HPDE6-E6E7 (cell line): ENCODE data around the gene BCKDHA.
"Not testable (repeated sequence)": the region's sequence is repeated elsewhere in the genome, so short reads cannot be mapped to it uniquely, and the experiment has no call there.

Source experiments
- DNase-seq: peaks from one replicate; pipeline ENCODE4 v3.0.0; 2011; ENCODE audit warnings: missing footprints; ENCODE audit errors: extremely low spot score

BCKDHA gene

DNA sequence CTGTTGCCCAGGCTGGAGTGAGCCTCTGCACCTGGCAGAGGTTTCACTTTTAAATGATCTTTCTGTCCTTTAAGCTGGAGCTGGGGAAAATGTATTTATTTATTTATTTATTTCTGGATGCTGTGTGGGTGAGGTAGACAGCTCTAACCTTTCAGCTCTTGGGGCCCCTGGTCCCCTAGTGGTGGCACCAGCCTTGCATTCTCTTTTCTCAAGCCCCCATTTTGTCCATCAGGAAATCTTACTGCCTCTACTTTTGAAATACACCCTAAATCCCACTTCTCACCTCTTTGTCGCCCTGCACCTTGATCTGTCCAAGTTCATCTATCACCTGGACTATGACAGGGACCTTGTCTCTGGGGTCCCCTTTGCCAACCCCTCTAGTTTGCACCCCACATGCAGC is 31.5 kb upstream of the BCKDHA start:
- no peak for DNase-seq

DNA sequence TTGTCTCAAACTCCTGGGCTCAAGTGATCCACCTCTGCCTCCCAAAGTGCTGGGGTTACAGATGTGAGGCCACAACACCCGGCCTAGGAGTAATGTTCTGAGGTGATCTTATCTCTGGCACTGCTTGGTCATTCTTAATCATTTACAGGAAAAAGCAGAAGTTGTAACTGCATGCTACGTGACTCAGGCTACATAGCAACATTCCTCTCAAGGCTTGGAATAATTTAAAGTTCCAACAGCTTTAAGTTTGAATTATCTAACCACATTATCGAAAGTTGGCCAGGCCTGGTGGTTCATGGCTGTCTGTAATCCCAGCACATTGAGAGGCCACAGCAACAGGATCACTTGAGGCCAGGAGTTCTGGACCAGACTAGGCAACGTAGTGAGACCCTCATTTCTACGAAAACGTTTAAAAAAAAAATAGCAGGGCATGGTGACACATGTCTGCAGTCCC is 29.7 kb upstream of the BCKDHA start:
- DNase-seq: no peak

DNA sequence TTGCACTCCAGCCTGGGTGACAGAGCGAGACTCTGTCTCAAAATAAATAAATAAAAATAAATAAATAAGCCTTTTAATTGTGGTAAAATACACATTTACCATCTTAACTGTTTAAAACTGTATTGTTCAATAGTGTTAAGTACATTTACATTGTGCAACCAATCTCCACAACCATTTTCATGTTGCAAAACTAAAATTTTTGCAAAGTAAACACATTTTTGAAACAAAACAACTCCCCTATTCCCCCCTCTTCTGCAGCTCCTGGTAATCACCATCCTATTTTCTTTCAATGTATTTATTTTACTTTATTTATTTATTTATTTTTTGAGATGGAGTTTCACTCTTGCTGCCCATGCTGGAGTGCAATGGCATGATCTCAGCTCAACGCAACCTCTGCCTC is 27.8 kb upstream of the BCKDHA start:
- DNase-seq: no peak

DNA sequence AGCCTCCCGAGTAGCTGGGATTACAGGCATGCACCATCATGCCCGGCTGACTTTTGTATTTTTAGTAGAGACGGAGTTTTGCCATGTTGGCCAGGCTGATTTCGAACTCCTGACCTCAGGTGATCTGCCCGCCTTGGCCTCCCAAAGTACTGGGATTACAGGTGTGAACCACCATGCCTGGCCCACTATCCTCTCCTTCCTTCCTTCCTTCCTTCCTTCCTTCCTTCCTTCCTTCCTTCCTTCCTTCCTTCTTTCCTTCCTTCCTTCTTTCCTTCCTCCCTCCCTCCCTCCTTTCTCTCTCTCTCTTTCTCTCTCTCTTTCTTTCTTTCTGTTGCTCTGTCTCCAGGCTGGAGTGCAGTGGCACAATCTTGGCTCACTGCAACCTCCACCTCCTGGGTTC is 26.5 kb upstream of the BCKDHA start:
- not testable (repeated sequence) for DNase-seq

DNA sequence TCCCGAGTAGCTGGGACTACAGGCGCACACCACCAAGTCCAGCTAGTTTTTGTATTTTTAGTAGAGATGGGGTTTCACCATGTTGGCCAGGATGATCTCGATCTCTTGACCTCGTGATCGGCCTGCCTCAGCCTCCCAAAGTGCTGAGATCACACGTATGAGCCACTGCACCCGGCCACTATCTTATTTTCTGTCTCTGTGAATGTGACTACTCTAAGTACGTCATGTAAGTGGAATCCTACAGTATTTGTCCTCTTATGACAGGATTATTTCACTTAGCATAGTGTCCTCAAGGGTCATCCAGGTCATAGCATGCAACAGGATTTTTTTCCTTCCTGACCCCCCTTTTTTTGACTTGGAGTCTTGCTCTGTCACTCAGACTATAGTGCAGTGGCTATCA is 26.1 kb upstream of the BCKDHA start:
- DNase-seq: no peak

DNA sequence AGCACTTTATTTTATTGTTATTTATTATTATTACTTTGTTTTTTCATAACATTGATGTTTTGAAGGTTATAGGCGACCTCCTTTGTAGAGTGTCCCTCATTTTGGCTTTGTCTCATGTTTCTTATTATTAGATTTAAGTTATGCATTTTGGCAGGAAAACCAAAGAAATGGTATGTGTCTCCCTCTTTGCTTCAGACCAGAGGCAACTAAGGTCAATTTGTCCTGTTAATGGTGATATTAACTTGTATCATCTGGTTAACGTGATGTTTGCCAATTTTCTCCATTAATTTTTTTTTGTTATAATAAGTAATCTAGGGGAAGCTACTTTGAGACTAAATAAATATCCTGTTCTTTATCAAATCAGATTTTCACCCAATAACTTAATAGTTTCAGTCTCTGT is 25.1 kb upstream of the BCKDHA start:
- no peak for DNase-seq

DNA sequence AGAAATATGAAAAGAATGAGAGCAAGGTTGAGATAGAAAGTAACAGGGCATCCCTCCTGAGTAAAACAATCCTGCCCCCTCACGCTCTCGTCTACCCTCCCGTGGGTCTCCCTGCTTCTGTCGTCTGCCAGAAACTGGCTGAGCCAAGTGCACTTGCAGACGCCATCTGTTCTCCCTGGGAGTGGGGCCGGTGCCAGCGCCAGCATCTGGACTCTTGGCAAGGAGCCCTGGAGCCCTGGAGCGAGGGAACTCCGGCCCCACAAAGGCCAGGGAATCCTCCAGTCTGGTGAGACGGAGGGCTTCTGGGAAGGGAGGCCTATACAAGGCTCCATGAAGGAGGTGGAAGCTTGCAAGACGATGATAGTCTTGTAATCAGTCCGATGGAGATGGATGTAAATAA is 23.6 kb upstream of the BCKDHA start:
- no peak for DNase-seq

DNA sequence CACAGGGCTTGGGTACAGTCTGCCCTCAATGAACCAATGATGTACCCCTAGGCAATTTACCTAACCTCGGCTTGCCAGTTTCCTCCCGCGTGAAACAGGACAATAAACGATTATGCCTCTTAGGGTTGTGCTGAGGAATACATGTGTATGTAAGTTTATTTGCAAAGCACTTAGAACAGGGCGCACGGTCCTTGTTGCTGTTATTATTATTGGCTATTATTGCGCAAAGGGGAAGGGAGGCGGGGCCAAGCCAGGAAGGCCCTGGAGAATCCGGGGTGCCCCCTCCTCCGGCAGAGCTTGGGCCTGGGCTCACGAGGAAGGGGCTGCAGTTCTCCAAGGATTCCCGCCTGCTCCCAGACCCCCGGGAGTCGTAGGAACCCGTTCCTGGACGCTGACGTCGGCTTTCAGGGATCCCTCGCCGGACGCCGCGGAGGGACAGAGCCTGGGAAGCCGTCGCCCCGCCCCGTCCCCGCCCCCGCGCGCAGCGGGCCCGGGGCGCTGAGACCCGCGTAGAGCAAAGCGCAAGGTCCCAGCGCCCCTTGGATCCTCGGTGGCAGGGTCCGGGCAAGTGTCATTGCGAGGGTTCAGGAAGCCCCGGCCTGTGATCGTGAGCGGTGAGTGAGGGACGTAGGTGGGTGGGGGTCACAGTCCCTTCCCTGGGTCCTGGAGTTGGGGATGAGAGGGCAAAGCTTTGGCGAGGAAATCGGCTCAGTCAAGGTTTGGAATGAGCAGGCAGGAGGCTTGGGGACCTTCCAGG is 21.2 kb upstream of the BCKDHA start, which contains the start of gene TMEM91:
Gene TMEM91, plus strand, starts transcription at position 293 of the 757 bp plus-strand sequence. CDS start 1,777 bp downstream, outside the sequence.
- DNase-seq: no peak

DNA sequence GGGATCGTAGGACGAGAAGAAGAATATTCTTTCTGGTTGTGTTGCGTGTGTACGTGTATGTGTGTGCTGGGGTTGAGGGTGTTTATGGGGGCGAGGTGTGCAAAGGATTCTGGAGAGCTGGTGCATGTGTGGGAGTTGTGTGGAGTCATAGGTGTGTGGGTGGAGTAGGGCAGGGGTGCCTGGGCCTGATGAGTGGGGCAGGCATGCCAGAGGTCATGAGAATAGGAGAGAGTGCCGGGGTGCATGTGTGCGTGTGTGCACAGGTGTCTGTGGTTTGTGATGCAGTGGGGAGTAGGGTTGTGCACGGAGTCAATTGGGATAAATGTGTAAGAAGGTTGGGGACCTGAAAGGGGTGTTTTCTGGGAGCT is 20.6 kb upstream of the BCKDHA start:
- no peak for DNase-seq

DNA sequence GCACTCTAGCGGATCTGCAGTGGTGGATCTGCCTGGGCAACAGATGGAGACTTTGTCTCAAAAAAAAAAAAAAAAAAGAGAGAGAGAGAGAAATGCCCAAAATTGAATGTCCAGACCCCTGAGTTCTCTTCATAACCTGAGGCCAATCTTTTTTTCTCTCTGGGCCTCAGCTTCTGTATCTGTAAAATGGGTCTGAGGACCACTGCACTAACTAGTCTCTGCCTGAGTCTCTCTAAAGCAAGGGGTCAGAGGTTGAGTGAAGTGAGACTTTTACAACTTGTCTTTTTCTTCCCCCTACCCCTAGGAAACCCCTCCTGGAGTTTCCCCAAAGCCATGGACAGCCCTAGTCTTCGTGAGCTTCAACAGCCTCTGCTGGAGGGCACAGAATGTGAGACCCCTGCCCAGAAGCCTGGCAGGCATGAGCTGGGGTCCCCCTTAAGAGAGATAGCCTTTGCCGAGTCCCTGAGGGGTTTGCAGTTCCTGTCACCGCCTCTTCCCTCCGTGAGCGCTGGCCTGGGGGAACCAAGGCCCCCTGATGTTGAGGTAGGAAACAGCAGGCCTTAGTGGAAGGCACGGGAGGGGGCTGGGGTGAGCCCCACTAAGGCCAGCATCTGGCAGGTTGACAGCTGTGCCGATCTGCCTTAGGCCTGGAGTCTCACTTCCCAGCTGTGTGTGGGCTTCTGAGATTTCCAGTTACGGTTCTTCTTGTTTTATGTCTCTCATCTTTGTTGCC is 19.5 kb upstream of the BCKDHA start:
- no peak for DNase-seq

DNA sequence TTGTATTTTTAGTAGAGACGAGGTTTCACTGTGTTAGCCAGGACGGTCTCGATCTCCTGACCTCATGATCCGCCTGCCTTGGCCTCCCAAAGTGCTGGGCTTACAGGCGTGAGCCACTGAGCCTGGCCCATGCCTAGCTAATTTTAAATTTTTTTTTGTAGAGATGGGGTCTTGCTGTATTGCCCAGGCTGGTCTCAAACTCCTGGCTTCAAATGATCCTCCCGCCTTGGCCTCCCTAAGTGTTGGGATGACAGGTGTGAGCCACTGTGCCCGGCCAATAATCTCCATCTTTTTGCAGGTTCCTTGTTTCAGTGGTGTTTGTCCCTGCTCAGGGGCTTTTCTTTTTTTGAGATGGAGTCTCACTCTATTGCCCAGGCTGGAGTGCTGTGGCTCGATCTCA is 16.1 kb upstream of the BCKDHA start:
- not testable (repeated sequence) for DNase-seq

DNA sequence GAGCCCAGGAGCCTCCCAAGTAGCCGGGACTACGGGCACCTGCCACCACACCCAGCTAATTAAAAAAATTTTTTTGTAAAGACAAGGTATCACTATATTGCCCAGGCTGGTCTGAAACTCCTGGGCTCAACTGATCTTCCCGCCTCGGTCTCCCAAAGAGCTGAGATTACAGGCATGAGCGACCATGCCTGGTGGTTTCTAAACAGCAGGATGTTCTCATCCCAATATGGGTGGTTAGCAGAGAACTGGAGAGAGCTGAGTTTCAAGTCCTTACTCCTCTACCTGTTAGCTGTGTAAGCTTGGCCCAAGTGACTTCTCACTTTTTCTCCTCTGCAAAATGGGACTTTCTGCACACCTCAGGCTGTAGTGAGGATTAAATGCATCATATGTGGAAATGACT is 13.3 kb upstream of the BCKDHA start:
- no peak for DNase-seq

DNA sequence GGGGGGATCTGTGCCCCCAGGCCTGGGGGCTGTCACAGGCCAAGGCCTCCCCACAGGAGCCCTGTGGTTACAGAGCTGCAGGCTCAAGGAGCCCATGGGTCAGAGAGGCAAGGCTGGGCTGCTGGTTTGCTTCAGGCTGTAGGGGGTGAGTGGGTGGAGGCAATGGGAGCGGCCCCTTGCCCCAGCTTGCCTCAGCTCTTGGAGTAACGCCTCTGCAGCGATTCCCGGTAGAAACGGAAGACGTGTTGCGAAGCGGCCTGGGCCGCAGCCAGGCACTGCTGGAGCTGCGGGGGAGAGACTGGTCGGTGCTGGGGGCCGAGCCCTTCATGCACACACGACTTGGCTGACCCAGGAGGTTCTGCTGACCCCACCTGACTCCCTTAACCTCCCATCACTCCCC is 11.2 kb upstream of the BCKDHA start:
- DNase-seq: peak; percentile 40

DNA sequence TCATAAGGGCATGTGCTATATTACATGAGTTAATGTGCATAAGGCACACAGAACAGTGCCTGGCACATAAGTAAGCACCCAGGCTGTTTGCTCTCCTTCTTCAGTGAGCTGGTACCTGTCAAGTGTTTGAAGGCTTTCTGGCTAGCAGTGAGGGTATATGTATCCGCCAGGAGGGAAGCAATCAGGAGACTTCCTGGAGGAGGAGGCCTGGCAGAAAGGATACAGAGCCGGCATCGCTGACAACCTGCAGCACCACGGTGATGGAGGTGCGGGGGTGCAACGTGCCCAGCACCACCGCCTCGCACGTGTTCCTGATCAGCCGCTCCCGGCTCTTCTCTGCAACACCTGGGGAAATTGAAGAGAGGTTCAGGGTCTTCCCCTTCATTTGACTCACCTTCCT is 6.0 kb upstream of the BCKDHA start:
- DNase-seq: no peak

DNA sequence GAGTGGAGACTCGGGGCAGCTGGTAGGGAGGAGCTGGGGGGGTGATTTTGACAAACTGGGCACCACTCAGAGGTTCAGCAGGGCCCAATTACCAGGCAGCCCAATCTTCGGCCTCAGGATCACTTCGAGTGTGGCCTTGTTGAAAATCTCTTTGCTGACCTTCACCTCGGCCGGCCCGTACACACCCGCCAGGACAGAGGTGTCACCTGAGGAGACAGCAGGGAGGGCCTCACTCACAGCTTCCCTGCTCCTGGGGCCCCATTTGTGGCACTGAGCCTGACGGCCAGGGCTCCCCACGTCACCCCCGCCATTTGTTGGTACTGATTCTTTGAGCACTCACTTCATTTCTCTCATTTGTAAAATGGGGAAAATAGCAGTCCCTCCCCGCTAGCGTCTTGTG is 4.8 kb upstream of the BCKDHA start:
- DNase-seq: no peak

DNA sequence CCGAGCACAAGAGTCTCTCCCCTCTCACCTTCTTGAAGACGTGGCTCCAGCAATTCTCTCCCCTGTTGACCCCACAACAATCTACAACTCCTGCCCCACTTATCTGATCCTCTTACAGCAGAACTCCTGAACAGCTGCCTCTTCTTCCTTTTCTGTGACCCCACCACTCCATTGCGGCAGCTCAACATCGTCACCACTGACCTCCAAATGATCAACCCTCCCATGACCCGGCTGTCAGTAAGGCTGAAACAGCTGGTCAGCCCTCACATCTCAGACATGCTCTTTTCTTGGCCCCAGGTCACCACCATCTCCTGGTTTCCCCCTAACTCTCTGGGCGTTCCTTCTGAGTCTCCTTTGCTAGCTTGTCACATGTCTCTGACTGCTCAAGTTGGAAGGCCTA is 2.3 kb upstream of the BCKDHA start:
- DNase-seq: no peak

DNA sequence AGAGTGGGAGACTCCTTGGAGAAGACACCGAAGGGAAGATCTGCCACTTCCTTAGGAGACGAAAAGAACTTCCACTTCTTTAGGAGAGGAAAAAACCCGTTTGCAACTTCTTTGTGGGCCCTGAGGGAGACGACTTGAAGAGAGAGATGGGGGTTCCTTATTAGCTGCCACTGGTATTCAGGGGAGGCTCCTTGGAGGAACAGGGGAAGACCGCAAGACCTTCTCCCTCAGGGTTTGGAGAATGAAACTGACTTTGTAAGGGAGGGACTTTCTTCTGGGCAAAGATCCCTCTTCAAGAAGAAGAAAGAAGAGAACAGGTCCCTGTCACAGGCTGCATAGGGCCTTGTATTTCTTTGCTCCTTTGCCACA is 416 bp downstream of the BCKDHA start:
- no peak for DNase-seq

DNA sequence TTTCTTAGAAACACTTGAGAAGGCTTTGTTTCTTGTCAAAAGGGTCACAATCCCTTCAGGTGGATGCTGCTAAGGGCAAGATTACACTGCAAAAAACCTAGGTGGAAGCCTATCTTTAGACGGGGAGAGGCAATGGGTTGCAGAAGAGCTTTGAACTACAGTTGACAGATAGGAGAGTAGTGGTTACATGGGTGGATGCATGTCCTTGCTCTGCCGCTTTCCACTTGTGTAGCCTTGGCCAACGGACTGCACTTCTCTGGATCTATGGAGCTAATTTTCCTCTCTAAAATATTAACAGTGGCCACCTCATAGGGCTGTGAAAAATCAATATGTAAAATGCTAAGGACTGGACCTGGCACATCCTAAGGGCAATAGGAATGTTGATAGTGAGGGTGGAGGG is 980 bp downstream of the BCKDHA start:
- no peak for DNase-seq

DNA sequence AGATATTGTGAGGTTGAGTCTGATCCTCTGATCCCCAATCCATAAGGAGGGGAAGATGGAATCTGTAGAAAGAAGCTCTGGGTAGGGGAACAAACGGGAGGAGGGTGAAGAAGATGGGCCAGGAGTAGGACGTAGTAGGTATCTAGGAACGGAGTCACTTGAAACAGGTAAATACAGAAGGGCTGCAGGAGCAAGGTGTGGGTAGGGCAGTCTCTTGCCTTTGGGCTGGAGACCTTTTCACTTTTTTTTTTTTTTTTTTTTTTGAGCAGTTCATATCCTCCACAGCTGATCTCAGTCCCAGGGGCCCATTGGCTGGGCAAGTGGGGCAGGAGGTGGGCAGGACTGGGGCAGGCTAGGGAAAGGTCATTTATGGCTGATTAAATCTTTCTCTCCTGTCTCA is 1.5 kb downstream of the BCKDHA start:
- no peak for DNase-seq

DNA sequence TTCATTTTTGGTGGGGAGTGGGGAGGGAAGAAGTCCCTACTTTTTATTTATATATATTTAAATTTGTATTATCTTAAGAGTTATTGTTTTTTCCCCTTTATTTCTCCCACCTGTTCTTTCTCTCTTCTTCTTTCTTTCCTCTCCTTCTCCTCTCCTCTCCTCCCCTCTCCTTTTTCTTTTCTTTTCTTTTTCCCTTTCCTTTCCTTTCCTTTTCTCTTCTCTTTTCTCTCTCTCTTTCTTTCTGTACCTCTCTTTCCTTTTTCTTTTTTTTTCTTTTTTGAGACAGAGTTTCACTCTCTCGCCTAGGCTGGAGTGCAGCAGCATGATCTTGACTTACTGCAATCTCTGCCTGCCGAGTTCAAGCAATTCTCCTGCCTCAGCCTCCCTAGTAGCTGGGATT is 1.9 kb downstream of the BCKDHA start:
- DNase-seq: no peak

DNA sequence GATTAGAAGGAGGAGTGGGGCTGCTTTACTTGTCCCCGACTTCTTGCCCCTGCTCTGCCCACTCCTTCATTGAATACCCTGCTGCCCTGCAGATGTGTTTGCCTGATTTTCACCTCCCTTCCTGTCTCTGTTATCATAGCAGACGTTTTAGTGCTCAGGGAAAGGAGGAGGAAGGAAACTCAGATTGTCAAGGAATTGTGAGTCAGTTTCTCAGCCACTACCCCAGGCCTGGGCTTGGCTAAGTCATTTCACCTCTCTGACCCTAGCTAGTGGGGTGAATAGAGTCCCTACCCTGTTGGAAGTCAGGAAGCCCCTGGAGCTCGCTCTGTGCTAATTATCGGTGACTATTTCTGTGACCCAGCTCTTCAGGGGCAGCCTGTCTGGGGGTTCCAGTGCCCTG is 3.9 kb downstream of the BCKDHA start:
- DNase-seq: no peak

DNA sequence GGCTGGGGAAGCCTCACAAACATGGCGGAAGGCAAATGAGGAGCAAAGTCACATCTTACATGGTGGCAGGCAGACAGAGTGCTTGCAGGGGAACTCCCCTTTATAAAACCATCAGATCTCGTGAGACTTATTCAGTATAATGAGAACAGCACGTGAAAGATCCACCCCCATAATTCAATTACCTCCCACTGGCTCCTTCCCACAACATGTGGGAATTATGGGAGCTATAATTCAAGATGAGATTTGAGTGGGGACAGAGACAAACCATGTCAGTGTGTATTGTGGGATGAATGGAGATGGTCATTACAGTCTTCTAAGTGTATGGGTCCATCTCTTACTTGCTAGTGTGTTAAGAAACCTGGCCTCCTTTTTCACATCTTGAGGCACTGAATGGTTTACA is 4.4 kb downstream of the BCKDHA start:
- DNase-seq: no peak

DNA sequence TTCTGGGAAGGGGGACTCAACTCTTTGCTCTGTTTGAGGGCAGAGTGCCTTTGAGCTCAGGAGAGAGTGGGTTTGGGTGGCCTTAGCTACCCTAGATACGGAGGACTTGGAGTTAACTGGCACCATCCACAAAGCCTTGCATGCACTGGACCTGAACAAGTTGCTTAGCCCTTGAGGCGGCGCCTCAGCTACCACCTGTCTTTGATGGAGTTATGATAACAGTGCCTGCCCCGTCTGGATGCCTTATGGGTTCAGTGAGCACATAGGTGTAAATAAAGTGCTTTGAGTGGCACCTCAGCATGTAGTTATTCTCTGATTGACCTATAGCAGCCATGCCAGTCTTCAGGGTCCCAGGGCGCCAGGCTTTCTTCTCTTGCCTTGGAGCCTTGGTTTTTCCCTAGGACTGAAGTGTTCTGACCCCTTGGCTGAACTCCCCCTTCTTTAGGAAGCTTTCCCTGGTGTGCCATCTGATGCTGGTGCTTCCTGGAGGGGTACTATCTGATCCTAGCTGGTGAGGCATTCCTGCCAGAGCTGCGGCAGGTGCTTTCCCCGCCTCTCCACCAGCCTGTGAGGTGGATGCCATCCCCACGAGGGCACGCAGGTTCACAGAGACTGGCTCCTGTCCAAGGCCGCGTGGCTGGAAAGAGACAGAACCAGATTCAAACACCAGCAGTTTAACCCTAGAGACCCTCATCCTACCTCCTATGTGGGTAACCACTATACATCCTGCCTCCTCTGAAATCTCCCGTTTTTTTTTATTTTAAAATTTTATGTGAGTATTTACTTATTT is 5.8 kb downstream of the BCKDHA start:
- DNase-seq: no peak
